HG02970 (cell line): Measurements from ENCODE around the gene PDE4D.

Experiments used
- ATAC-seq: cut with Tn5 transposase; IDR thresholded peaks from one replicate; pipeline ENCODE4 v1.9.1; 2021; ENCODE audit warnings: mild to moderate bottlenecking, moderate library complexity, moderate number of reproducible peaks; ENCODE audit not compliant: unreplicated experiment, low FRiP score

PDE4D gene

GRCh38 chr5:59218424-59219045 lies 675.0 kb downstream of the PDE4D start:
- no peak for ATAC-seq

- ATAC-seq: no peak
Measured at GRCh38 chr5:59216841-59217240, 676.7 kb downstream of the PDE4D start.

- no peak for ATAC-seq
Measured at GRCh38 chr5:59212596-59212995, 680.9 kb downstream of the PDE4D start.

- ATAC-seq: no peak
Measured at GRCh38 chr5:59209758-59210359, 683.7 kb downstream of the PDE4D start.

GRCh38 chr5:59208474-59208873 lies 685.1 kb downstream of the PDE4D start:
- ATAC-seq: no peak

GRCh38 chr5:59207401-59207800 lies 686.1 kb downstream of the PDE4D start:
- ATAC-seq: no peak

- ATAC-seq: no peak
Measured at GRCh38 chr5:59206132-59206581, 687.4 kb downstream of the PDE4D start.

- ATAC-seq: no peak
Measured at GRCh38 chr5:59204114-59204897, 689.2 kb downstream of the PDE4D start.

- ATAC-seq: no peak
Measured at GRCh38 chr5:59199868-59200267, 693.7 kb downstream of the PDE4D start.

GRCh38 chr5:59198832-59199231 lies 694.7 kb downstream of the PDE4D start:
- ATAC-seq: no peak

GRCh38 chr5:59198365-59198764 lies 695.2 kb downstream of the PDE4D start:
- ATAC-seq: no peak

- no peak for ATAC-seq
Measured at GRCh38 chr5:59197911-59198310, 695.6 kb downstream of the PDE4D start.

- no peak for ATAC-seq
Measured at GRCh38 chr5:59193616-59194319, 699.8 kb downstream of the PDE4D start.

- no peak for ATAC-seq
Measured at GRCh38 chr5:59190746-59191145, 702.8 kb downstream of the PDE4D start.

- ATAC-seq: no peak
Measured at GRCh38 chr5:59189472-59190244, 703.9 kb downstream of the PDE4D start.

- ATAC-seq: no peak
Measured at GRCh38 chr5:59188419-59189225, 704.9 kb downstream of the PDE4D start.

GRCh38 chr5:59187857-59188256 lies 705.7 kb downstream of the PDE4D start:
- ATAC-seq: no peak

GRCh38 chr5:59186623-59187022 lies 706.9 kb downstream of the PDE4D start:
- ATAC-seq: no peak

GRCh38 chr5:59185757-59186385 lies 707.7 kb downstream of the PDE4D start:
- no peak for ATAC-seq
